Measurements from ENCODE around the gene PIEZO1. TPM values are rescaled to one million over a fixed set of nuclear protein-coding genes. Genes with fewer than 3 reads are reported as not detected.
"Not testable (repeated sequence)": the region's sequence is repeated elsewhere in the genome, so short reads cannot be mapped to it uniquely, and the experiment has no call there.

PIEZO1 gene
- polyA plus RNA-seq, 4 donors: 25.6 to 46.9 (median 36.0) TPM

DNA sequence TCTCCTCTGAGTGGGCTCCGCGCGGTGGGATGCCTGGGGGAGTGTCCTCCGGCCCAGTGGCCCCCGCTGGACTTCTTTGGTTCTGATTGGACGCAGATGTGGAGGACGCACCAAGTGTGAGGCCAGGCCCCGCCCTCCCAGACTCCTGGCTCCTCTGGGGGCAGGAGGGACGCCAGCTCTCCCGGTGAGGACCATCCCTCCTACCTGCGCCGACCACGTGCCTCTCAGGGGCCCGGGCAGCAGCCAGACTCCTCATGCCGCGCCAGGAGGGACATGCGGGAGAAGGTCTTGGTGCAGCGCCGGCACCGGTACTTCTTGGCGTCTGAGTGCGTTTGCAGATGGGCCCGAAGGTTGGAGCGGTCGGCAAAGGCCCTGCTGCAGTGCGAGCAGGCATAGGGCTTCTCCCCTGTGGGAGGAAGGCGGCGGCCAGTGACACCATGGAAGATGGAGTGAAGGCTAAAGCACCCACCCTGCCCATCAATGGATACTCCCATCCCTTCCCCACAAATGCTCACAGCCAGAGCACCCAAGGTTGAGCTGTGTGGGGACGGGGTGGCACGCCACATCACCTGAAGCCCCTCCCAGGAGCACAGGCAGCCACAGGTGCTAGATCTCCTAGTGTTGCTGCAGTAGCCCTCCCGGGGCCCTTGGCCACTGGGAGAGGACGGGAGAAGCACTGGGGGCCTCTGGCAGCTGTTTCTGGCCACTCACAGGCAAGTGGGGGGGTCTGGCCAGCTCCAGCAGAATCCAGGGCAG is 106.6 kb downstream of the PIEZO1 start:
- no peak for DNase-seq (ENCODE audit: low read depth in 4 of 4, low spot score in 3 of 4)

DNA sequence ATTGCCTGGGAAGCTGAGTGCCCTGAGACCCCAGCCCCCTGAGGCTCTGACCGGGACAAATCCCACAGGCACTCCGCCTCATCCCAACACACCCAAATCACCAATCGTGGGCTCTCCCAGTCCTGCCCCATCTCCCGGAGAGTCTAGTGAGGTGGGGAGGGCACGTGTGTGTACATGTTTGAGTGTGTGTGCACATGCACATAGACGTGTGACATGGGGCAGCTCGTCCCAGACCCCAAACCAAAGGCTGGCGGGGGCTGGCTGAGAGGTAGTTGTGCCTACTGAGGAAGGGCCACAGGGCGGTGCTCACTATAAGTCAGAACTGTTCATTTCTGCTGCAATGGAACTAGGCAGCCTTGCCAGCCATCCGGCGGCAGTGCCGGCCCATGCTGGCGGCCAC is 107.3 kb downstream of the PIEZO1 start:
- DNase-seq (ENCODE audit: low read depth in 4 of 4, low spot score in 3 of 4): no peak

DNA sequence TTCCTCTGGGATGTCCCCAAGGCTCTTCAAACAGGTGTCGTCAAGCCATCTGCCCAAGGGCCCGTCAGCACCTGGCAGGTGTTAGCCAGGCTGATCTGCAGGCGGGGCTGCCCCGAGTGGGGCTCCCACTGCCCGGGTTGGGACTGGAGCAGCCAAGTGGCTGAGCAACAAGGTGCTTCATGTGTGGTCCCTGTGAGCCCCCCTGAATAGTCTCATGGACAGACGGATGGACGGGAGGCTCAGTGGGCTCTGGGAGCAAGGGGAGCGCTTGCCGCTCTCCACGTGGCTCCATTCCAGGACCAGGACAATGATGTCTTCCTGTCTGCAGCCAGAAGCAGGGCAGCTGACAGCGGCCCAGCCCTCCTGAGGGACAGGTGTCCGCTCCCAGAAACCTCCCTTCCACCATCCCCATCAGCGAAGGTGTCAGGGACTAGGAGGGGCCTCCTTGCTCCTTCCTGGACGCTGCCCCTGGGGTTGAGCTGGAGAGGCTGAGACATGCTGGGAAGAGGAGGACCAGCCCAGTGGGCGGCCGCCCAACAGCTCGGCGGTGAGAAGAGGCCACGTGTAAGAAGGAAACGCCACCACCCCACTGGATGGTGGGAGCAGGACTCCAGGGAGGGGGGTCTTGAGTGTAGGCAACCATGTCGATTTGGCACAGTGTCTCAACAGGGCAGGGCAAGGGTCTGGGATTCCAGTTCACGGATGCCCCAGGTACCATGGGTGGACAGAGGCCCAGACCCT is 108.3 kb downstream of the PIEZO1 start:
- no peak for DNase-seq (ENCODE audit: low read depth in 4 of 4, low spot score in 3 of 4)

DNA sequence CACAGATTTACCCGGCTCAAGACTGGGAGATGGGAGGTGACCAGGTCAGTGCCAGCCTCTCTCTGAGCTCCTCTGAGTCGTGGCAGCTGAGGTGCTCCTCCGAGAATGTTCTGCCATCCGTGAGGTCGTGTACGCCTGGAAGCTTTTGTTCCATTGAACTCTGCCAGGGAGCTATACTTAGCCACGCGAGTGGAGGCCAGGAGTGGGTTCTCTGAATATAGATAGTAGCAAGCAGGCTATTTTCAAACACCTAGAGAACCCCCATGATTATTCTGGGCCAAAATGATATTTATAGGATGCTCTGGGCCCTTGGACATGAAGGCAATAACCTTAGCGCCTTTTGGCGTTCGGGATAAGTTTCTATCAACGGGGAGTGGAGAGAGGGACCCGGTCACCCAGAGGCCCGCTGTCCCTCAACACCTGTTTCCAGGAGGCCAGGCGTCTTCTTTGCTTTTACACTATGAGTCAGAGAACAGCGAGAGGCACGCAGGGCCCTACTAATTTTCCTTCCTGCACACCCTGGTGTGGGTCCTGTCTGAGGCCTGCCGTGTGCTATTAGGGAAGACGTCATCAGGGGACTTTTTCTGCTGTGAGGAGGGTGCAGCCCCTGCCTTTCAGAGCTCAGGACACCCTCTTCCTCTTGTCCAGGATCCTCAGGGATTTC is 111.2 kb downstream of the PIEZO1 start:
- DNase-seq (ENCODE audit: low read depth in 4 of 4, low spot score in 3 of 4): no peak

DNA sequence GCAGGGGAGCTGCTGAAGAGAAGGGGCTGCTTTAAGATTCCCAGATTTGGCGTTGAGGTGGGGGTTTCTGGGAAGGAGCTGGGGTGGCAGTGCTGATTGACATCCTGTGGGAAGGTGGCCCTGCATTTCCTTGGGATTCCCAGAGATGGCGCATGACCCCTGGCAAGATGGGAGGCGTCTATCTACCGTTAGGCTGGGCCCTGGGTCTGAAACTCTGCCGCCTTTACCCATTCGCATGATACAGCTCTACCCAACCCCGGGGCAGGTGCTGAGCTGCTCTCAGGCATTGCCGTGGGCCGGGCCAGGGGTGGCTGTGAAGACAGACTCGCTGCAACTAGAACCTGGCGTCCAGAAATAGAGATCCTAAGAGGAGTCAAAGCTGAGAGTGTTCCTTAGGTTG is 112.2 kb downstream of the PIEZO1 start:
- DNase-seq (ENCODE audit: low read depth in 4 of 4, low spot score in 3 of 4): no peak

DNA sequence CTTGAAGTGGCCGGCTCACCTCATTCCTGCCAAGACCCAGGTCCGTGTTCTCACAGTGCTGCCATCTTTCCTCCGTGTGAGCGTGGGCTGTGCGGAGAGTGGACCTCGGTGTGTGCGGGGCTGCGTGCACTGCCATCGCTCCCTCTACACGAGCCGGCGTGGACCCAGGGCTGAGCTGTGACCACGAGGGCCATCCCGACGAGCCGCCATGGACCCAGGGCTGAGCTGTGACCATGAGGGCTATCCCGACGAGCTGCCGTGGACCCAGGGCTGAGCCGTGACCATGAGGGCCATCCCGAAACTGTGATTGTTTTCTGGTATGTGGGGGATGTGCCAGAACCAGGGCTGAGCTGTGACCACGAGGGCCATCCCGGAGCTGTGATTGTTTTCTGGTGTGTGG is 113.2 kb downstream of the PIEZO1 start:
- DNase-seq (ENCODE audit: low read depth in 4 of 4, low spot score in 3 of 4): no peak

DNA sequence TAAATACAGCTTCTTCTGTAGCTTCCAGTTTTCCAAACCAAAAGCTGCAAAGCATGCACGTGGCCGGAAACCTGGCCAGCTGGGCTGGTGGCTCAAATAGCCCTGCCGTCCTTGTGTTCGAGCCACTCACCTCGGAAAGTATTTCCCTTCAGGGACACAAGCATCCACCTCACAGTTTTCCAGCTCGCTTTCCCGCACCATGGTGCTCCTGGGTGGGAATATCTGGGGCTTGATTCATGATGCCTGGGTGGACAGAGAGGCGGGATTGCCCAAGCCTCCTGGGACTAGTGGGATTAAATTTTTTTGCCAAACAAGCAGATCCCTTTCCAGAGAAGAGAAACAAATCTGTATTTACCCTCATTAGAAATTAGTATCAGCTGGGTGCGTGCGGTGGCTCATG is 115.0 kb downstream of the PIEZO1 start:
- no peak for DNase-seq (ENCODE audit: low read depth in 4 of 4, low spot score in 3 of 4)

DNA sequence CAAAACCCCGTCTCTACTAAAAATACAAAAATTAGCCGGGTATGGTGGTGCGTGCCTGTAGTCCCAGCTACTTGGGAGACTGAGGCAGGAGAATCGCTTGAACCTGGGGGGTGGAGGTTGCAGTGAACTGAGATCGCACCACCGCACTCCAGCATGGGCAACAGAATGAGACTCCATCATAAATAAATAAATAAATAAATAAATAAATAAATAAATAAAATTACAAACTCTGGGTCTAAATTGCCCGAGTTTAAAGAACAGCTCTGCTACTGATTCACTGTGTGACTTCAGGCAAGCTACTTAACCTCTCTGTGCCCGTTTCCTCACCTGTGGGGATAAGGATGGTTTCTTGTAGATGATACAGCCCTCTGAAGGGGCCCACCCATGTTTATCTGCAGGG is 115.5 kb downstream of the PIEZO1 start:
- not testable (repeated sequence) for DNase-seq (ENCODE audit: low read depth in 4 of 4, low spot score in 3 of 4)

DNA sequence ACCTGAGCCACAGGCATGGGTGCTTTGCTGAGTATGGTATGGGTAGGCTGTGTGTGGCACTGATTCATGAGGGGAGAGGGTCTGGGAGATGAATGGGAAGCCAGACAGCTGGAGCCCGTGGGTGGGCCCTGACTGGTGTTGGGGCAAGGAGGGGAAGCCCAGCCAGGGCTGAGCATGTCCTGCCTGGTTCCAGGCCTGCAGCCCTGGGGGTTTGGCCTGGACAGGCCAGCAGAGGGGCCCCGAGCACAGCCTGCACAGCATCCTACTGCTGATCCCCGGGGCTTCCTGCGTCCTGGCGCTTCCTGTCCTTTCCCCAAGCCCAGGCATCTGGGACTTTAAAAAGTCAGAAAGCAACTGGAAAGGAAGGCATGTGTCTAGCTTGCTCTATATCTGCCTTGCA is 117.6 kb downstream of the PIEZO1 start:
- DNase-seq (ENCODE audit: low read depth in 4 of 4, low spot score in 3 of 4): no peak

DNA sequence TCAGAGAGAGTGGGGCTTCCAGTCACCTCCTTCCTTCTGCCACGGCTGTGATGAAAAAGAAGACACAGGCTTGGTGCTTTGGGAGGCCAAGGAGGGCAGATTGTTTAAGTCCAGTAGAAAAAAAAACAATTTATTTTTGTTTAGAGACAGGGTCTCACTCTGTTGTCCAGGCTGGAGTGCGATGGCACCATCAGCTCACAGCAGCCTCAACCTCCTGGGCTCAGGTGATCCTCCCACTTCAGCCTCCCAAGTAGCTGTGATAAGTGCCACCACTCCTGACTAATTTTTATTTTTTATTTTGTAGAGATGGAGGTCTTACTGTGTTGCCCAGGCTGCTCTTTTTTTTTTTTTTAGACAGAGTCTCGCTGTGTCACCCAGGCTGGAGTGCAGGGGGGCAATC is 119.5 kb downstream of the PIEZO1 start:
- DNase-seq (ENCODE audit: low read depth in 4 of 4, low spot score in 3 of 4): no peak

Other genes starting within 250 kb of the PIEZO1 start
- gene ZC3H18, start 214.8 kb downstream of the PIEZO1 start, polyA plus RNA-seq (ENCODE audit: insufficient read length in 4 of 4): 10 to 100 TPM; 34.3 to 48.6 (median 35.2) TPM
- not detected for gene IL17C, start 146.6 kb downstream of the PIEZO1 start, polyA plus RNA-seq (ENCODE audit: insufficient read length in 4 of 4)
- 100 to 1,000 TPM in 3 of 4 donors, 10 to 100 TPM in 1; 46.1 to 160 (median 103) TPM for gene CYBA, start 134.2 kb downstream of the PIEZO1 start, polyA plus RNA-seq (ENCODE audit: insufficient read length in 4 of 4)
- 10 to 100 TPM; 21.9 to 38.9 (median 27.4) TPM for gene MVD, start 122.1 kb downstream of the PIEZO1 start, polyA plus RNA-seq (ENCODE audit: insufficient read length in 4 of 4)
- gene SNAI3, start 98.7 kb downstream of the PIEZO1 start, polyA plus RNA-seq (ENCODE audit: insufficient read length in 4 of 4): under 1 TPM; 0.50 to 0.87 (median 0.61) TPM
- 10 to 100 TPM; 13.3 to 24.8 (median 20.5) TPM for gene RNF166, start 78.8 kb downstream of the PIEZO1 start, polyA plus RNA-seq (ENCODE audit: insufficient read length in 4 of 4)
- 10 to 100 TPM; 10.5 to 17.0 (median 11.6) TPM for gene CTU2, start 78.7 kb downstream of the PIEZO1 start, polyA plus RNA-seq (ENCODE audit: insufficient read length in 4 of 4)
- gene CDT1, start 18.6 kb upstream of the PIEZO1 start, polyA plus RNA-seq (ENCODE audit: insufficient read length in 4 of 4): 10 to 100 TPM in 3 of 4 donors, 1 to 10 TPM in 1; 9.8 to 20.9 (median 12.0) TPM
- gene APRT, start 26.7 kb upstream of the PIEZO1 start, polyA plus RNA-seq (ENCODE audit: insufficient read length in 4 of 4): 100 to 1,000 TPM in 1 of 4 donors, 10 to 100 TPM in 3; 57.9 to 122 (median 80.7) TPM
- 10 to 100 TPM; 19.8 to 26.7 (median 22.1) TPM for gene GALNS, start 71.7 kb upstream of the PIEZO1 start, polyA plus RNA-seq (ENCODE audit: insufficient read length in 4 of 4)
- 10 to 100 TPM; 57.9 to 91.5 (median 77.5) TPM for gene TRAPPC2L, start 71.9 kb upstream of the PIEZO1 start, polyA plus RNA-seq (ENCODE audit: insufficient read length in 4 of 4)
- not detected for gene PABPN1L, start 81.4 kb upstream of the PIEZO1 start, polyA plus RNA-seq (ENCODE audit: insufficient read length in 4 of 4)
- gene CBFA2T3, start 192.0 kb upstream of the PIEZO1 start, polyA plus RNA-seq (ENCODE audit: insufficient read length in 4 of 4): 1 to 10 TPM; 2.7 to 3.5 (median 3.2) TPM

Measured in left renal pelvis (tissue), 4 donors.